ENCODE results near the gene DGKQ.
"Not testable (repeated sequence)": the region's sequence is repeated elsewhere in the genome, so short reads cannot be mapped to it uniquely, and the experiment has no call there.

The DGKQ gene

GRCh38 chr4:951186-951585 is 22.2 kb downstream of the DGKQ start:
- FAIRE-seq (no peak), DNase-seq (ENCODE audit: low spot score) (no peak)

- DNase-seq (ENCODE audit: low spot score) (no peak), FAIRE-seq (no peak)
Measured at GRCh38 chr4:950136-951020, 23.0 kb downstream of the DGKQ start.

GRCh38 chr4:949656-950055 is 23.7 kb downstream of the DGKQ start:
- FAIRE-seq (no peak), DNase-seq (ENCODE audit: low spot score) (no peak)

- DNase-seq (ENCODE audit: low spot score) (no peak), FAIRE-seq (no peak)
Measured at GRCh38 chr4:948936-949300, 24.5 kb downstream of the DGKQ start.

- FAIRE-seq (no peak), DNase-seq (ENCODE audit: low spot score) (no peak)
Measured at GRCh38 chr4:948101-948935, 25.1 kb downstream of the DGKQ start.

- DNase-seq (ENCODE audit: low spot score) (no peak), FAIRE-seq (no peak)
Measured at GRCh38 chr4:947491-947971, 25.8 kb downstream of the DGKQ start.

- DNase-seq (ENCODE audit: low spot score) (no peak), FAIRE-seq (no peak)
Measured at GRCh38 chr4:946517-947471, 26.6 kb downstream of the DGKQ start.

GRCh38 chr4:946103-946450 is 27.3 kb downstream of the DGKQ start:
- FAIRE-seq = no peak
- no peak for DNase-seq (ENCODE audit: low spot score)

- DNase-seq (ENCODE audit: low spot score) (no peak), FAIRE-seq (no peak)
Measured at GRCh38 chr4:945274-946102, 27.9 kb downstream of the DGKQ start.

GRCh38 chr4:939508-939907 is 33.9 kb downstream of the DGKQ start:
- FAIRE-seq; DNase-seq (ENCODE audit: low spot score): not testable (repeated sequence)

GRCh38 chr4:932713-933070 is 40.7 kb downstream of the DGKQ start:
- DNase-seq (ENCODE audit: low spot score) = no peak
- FAIRE-seq = no peak

- FAIRE-seq (no peak), DNase-seq (ENCODE audit: low spot score) (peak; percentile 84)
Measured at GRCh38 chr4:931960-932712, 41.2 kb downstream of the DGKQ start, which contains the start of the genes GAK and TMEM175. TSS of gene GAK (minus strand) at chr4:932316. CDS start at chr4:932187, 129 bp downstream. TSS of gene TMEM175 (plus strand) at chr4:932460. CDS start at chr4:947740, 15,280 bp downstream.

- FAIRE-seq (no peak), DNase-seq (ENCODE audit: low spot score) (peak; percentile 61)
Measured at GRCh38 chr4:931194-931959, 42.0 kb downstream of the DGKQ start.

GRCh38 chr4:930827-931193 is 42.6 kb downstream of the DGKQ start:
- DNase-seq (ENCODE audit: low spot score) (no peak), FAIRE-seq (no peak)

- no peak for DNase-seq (ENCODE audit: low spot score)
- no peak for FAIRE-seq
Measured at GRCh38 chr4:930028-930551, 43.3 kb downstream of the DGKQ start.

- no peak for DNase-seq (ENCODE audit: low spot score)
- no peak for FAIRE-seq
Measured at GRCh38 chr4:929096-929765, 44.1 kb downstream of the DGKQ start.

- FAIRE-seq; DNase-seq (ENCODE audit: low spot score): not testable (repeated sequence)
Measured at GRCh38 chr4:927566-927965, 45.8 kb downstream of the DGKQ start.

- FAIRE-seq (no peak), DNase-seq (ENCODE audit: low spot score) (no peak)
Measured at GRCh38 chr4:926538-926937, 46.8 kb downstream of the DGKQ start.
